Measurements from ENCODE around the gene APBB2.

DNA sequence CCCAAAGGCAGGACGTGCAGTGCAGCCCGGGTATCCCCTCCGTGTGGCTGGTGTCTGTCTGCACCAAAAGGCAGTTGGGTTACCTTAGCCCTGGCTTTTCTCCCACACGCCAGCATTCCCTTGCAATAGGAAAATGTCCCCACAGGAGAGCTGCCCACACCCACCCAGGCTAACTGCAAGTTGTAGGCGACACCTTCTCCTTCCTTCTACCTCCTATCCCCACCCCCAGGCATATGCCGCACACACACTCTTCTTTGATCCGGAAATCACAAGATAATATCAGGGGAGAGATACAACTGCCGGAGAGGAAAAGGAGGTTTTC lies 444 bp upstream of the APBB2 start:
- TF ChIP-seq, protein P1, sequence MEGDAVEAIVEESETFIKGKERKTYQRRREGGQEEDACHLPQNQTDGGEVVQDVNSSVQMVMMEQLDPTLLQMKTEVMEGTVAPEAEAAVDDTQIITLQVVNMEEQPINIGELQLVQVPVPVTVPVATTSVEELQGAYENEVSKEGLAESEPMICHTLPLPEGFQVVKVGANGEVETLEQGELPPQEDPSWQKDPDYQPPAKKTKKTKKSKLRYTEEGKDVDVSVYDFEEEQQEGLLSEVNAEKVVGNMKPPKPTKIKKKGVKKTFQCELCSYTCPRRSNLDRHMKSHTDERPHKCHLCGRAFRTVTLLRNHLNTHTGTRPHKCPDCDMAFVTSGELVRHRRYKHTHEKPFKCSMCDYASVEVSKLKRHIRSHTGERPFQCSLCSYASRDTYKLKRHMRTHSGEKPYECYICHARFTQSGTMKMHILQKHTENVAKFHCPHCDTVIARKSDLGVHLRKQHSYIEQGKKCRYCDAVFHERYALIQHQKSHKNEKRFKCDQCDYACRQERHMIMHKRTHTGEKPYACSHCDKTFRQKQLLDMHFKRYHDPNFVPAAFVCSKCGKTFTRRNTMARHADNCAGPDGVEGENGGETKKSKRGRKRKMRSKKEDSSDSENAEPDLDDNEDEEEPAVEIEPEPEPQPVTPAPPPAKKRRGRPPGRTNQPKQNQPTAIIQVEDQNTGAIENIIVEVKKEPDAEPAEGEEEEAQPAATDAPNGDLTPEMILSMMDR (IDR thresholded peaks at IDR 0.05), result no peak
- no peak for TF ChIP-seq ETV6 (CRISPR knock-in tag; IDR thresholded peaks at IDR 0.05)
- TF ChIP-seq, protein P2, sequence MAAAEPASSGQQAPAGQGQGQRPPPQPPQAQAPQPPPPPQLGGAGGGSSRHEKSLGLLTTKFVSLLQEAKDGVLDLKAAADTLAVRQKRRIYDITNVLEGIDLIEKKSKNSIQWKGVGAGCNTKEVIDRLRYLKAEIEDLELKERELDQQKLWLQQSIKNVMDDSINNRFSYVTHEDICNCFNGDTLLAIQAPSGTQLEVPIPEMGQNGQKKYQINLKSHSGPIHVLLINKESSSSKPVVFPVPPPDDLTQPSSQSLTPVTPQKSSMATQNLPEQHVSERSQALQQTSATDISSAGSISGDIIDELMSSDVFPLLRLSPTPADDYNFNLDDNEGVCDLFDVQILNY (CRISPR knock-in tag; IDR thresholded peaks at IDR 0.05), result no peak
- TF ChIP-seq ESRRA (CRISPR knock-in tag; IDR thresholded peaks at IDR 0.05; ENCODE audit: borderline replicate concordance), result no peak
- no peak for TF ChIP-seq USF1 (CRISPR knock-in tag; IDR thresholded peaks at IDR 0.05)
